ENCODE measurements around the gene RNF43.

- TF ChIP-seq CTCF (IDR thresholded peaks at IDR 0.05; ENCODE audit: low read length) (no peak), EZH2 (IDR thresholded peaks at IDR 0.05; ENCODE audit: borderline replicate concordance, low read length) (no peak)
Observed at GRCh38 chr17:58414596-58414997, 2.7 kb downstream of the RNF43 start.
